HEK293T (cell line): ENCODE data around the gene AKAP7.

Experiments
- ARNT ChIP-seq: fragments of 450-650 bp; IDR thresholded peaks from 2 replicates; pipeline ENCODE4 v1.6.1; 2017; ENCODE audit warnings: mild to moderate bottlenecking
- BHLHE40 ChIP-seq: fragments of 450-650 bp; IDR thresholded peaks from 2 replicates; pipeline ENCODE4 v1.6.1; 2016; ENCODE audit warnings: mild to moderate bottlenecking, moderate library complexity, borderline replicate concordance
- ELF4 ChIP-seq: fragments of 450-650 bp; IDR thresholded peaks from 2 replicates; pipeline ENCODE4 v1.6.1; 2017; ENCODE audit warnings: antibody characterized with exemption
- FOXA1 ChIP-seq: fragments of 450-650 bp; IDR thresholded peaks from 2 replicates; pipeline ENCODE4 v1.6.1; 2016; ENCODE audit warnings: mild to moderate bottlenecking
- FOXM1 ChIP-seq: fragments of 450-650 bp; IDR thresholded peaks from 2 replicates; pipeline ENCODE4 v1.6.1; 2017; ENCODE audit warnings: mild to moderate bottlenecking, borderline replicate concordance
- L3MBTL2 ChIP-seq: fragments of 450-650 bp; conservative IDR thresholded peaks from 2 replicates; pipeline ENCODE4 v1.6.1; 2016; ENCODE audit warnings: mild to moderate bottlenecking
- SP1 ChIP-seq: fragments of 450-650 bp; IDR thresholded peaks from 2 replicates; pipeline ENCODE4 v1.6.1; 2017
- TARDBP ChIP-seq: fragments of 450-650 bp; IDR thresholded peaks from 2 replicates; pipeline ENCODE4 v1.6.1; 2016
- ZNF384 ChIP-seq: fragments of 450-650 bp; IDR thresholded peaks from 2 replicates; pipeline ENCODE4 v1.6.1; 2016
- TF ChIP-seq, protein P1 (sequence below): fragments of 450-650 bp; IDR thresholded peaks from 2 replicates; pipeline ENCODE4 v1.6.1; 2016

DNA sequence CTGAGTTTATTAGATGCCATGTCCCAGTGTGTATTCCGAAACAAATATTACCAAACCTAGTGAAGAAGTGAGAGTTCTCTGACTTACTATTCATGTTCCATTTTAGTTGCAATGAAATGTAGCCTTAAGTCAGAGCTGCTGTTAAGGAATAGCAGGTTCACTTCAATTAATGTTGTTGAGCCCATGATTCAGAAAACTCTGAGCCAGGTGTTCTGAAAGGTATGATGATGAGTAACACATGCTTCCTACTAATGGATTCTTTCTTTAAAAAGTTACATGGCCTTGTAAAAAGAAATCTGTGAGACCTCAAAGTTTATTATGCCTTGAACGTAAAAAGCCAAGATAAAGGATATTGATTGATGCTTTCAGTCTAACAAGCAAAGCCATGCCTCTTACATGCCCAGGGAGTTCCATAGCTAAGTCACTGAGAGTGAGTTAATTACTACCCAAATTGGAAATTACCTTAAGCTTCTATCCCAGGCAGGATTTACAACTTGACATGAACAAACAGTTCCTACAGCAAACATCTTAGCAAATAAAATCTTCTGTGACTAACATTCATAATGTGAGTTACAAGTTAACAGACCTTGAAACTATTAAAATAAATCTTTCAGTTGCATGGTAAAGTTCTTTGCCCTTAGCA lies 122.9 kb downstream of the AKAP7 start:
- TF ChIP-seq BHLHE40 (no peak), SP1 (no peak), TARDBP (no peak), ARNT (no peak), FOXA1 (peak; percentile 39; the same call in 1 of the 2 replicates), FOXM1 (no peak), L3MBTL2 (no peak), ELF4 (no peak), ZNF384 (no peak)
- TF ChIP-seq, protein P1, sequence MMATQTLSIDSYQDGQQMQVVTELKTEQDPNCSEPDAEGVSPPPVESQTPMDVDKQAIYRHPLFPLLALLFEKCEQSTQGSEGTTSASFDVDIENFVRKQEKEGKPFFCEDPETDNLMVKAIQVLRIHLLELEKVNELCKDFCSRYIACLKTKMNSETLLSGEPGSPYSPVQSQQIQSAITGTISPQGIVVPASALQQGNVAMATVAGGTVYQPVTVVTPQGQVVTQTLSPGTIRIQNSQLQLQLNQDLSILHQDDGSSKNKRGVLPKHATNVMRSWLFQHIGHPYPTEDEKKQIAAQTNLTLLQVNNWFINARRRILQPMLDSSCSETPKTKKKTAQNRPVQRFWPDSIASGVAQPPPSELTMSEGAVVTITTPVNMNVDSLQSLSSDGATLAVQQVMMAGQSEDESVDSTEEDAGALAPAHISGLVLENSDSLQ = peak; percentile 60
